ENCODE measurements around the gene HSF5.

DNA sequence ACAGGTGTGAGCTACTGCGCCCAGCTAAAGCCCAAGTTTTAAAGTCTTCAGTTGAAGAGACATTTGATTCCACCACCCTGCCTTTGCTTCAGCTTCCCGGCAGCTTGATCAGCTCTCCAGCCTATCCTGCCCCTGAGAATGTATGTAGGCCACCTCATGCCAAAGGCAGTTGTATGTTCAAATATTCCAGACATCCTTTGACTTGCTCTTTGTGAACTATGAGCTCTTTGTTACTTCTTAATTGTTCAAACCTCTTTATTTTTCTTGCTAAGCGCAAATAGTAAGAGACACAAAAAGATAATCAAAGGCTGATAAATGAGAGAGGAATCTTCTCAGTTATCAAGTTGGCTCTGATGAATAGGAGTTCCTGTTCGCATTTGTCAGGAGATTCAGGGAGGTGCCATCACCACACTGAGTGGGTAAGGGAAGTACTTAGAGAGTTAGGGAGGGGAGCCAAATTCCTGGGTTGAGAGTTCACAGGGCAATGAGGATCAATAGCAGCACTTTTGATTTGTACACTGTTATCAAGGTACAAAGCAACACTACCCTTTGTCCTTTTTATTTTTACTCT lies 104.2 kb downstream of the HSF5 start:
- no peak for TF ChIP-seq CTCF (IDR thresholded peaks at IDR 0.05; ENCODE audit: extremely low read depth in 1 of 2, insufficient read depth in 1 of 2, low read depth in 1 of 2, low read length in 2 of 2)
- TF ChIP-seq POLR2AphosphoS5 (IDR thresholded peaks at IDR 0.05; ENCODE audit: insufficient read depth, low read depth, low read length): no peak
- TF ChIP-seq POLR2A (IDR thresholded peaks at IDR 0.05; ENCODE audit: low read depth, low read length): no peak
- no peak for TF ChIP-seq MYC (IDR thresholded peaks at IDR 0.05; ENCODE audit: low read depth, low read length)
- TF ChIP-seq GATA2 (IDR thresholded peaks at IDR 0.05; ENCODE audit: insufficient read depth, insufficient read length, low read depth, low read length): no peak
